CD4-positive, CD25-positive, alpha-beta regulatory T cell (primary cell): ENCODE measurements around the gene C6orf132. TPM values are rescaled to one million over a fixed set of nuclear protein-coding genes. Genes with fewer than 3 reads are reported as not detected.

ENCODE experiments used
- ATAC-seq, 2 donors: fragments of 150-1000 bp; cut with Tn5 transposase; one replicate each; pipeline ENCODE4 v1.10.0; 2021; ENCODE audit warnings: low read depth in 2 of 2, moderate number of reproducible peaks in 2 of 2, moderate library complexity in 1 of 2
- DNase-seq, 3 donors: peaks; one replicate each; pipeline versions ENCODE4 v3.0.0 to v3.0.0-alpha.2; 2012 to 2022; ENCODE audit warnings: mixed read lengths in 1 of 3
- H3K27ac ChIP-seq: one replicate; pipeline ENCODE4 v1.7.0; 2013; ENCODE audit warnings: mild to moderate bottlenecking, low read length; ENCODE audit not compliant: insufficient read depth, poor library complexity, severe bottlenecking
- H3K27me3 ChIP-seq: one replicate; pipeline ENCODE4 v1.7.0; 2013; ENCODE audit warnings: low read length; ENCODE audit not compliant: control insufficient read depth, insufficient read depth
- H3K36me3 ChIP-seq: one replicate; pipeline ENCODE4 v1.7.0; 2013; ENCODE audit warnings: mild to moderate bottlenecking, low read length, moderate library complexity; ENCODE audit not compliant: control insufficient read depth, insufficient read depth
- H3K4me1 ChIP-seq: 2 replicates; pipeline ENCODE4 v1.7.0; 2013; ENCODE audit warnings: mild to moderate bottlenecking, low read length; ENCODE audit not compliant: insufficient read depth, control insufficient read depth, poor library complexity, severe bottlenecking
- H3K4me3 ChIP-seq: one replicate; pipeline ENCODE4 v1.7.0; 2013; ENCODE audit warnings: low read depth, mild to moderate bottlenecking, low read length, moderate library complexity
- H3K9me3 ChIP-seq, 2 experiments: 1 replicate in 1 of 2; 2 replicates in 1 of 2; pipeline ENCODE4 v1.7.0; 2013; ENCODE audit warnings: low read length in 2 of 2, mild to moderate bottlenecking in 1 of 2, moderate library complexity in 1 of 2; ENCODE audit not compliant: control insufficient read depth in 2 of 2
- H3K27ac Mint-ChIP-seq, 3 donors: one replicate each; pipeline ENCODE4 v1.8.0; 2020 to 2022; ENCODE audit warnings: mild to moderate bottlenecking in 3 of 3, mixed read lengths in 3 of 3, moderate library complexity in 2 of 3
- H3K27me3 Mint-ChIP-seq: one replicate; pipeline ENCODE4 v1.8.0; 2022; ENCODE audit warnings: mild to moderate bottlenecking, mixed read lengths
- H3K36me3 Mint-ChIP-seq: one replicate; pipeline ENCODE4 v1.8.0; 2020; ENCODE audit warnings: mixed read lengths
- H3K4me1 Mint-ChIP-seq, 4 donors: one replicate each; pipeline ENCODE4 v1.8.0; 2020 to 2022; ENCODE audit warnings: mixed read lengths in 4 of 4, mild to moderate bottlenecking in 1 of 4
- H3K4me3 Mint-ChIP-seq, 4 donors: one replicate each; pipeline ENCODE4 v1.8.0; 2020 to 2022; ENCODE audit warnings: mild to moderate bottlenecking in 4 of 4, mixed read lengths in 4 of 4, moderate library complexity in 3 of 4
- H3K9me3 Mint-ChIP-seq, 7 donors: one replicate each; pipeline ENCODE4 v1.8.0; 2020 to 2022; ENCODE audit warnings: mixed read lengths in 7 of 7, mild to moderate bottlenecking in 3 of 7, moderate library complexity in 2 of 7
- polyA plus RNA-seq, 4 donors: library from polyadenylated mRNA; unstranded; fragments of 300-500 nt; fragmentation: Illumina TruSeq; gene quantifications; one replicate each; pipeline ENCODE4 v1.2.3, GENCODE V29; 2021
- total RNA-seq: library from RNA; stranded (reverse); gene quantifications from one replicate; pipeline ENCODE4 v1.2.3, GENCODE V29; 2022

The C6orf132 gene
- total and polyA plus RNA-seq, 5 donors from 2014 or later, result 0.05 TPM; not detected in 4

- no peak overlapping the region for H3K27ac Mint-ChIP-seq
- peaks cover 0 to 2% (median 0%) of the 10 kb centered on the region in 4 donors for H3K4me1 Mint-ChIP-seq
- H3K36me3 ChIP-seq, result no peaks in the 10 kb centered on the region
- no peak overlapping the region for H3K4me3 Mint-ChIP-seq
- H3K9me3 Mint-ChIP-seq, result no peaks in the 10 kb centered on the region
- H3K36me3 Mint-ChIP-seq, result no peaks in the 10 kb centered on the region
- H3K9me3 ChIP-seq, result no peaks in the 10 kb centered on the region
- no peak for ATAC-seq
- H3K27me3 Mint-ChIP-seq, result peaks cover 17% of the 10 kb centered on the region
- H3K27me3 ChIP-seq, result no peaks in the 10 kb centered on the region
- no peak for DNase-seq
- no peaks in the 10 kb centered on the region for H3K4me1 ChIP-seq
- H3K4me3 ChIP-seq, result no peak overlapping the region
- no peak overlapping the region for H3K27ac ChIP-seq
These were observed 7.8 kb upstream of the C6orf132 start for GRCh38 chr6:42150254-42150653.

DNA sequence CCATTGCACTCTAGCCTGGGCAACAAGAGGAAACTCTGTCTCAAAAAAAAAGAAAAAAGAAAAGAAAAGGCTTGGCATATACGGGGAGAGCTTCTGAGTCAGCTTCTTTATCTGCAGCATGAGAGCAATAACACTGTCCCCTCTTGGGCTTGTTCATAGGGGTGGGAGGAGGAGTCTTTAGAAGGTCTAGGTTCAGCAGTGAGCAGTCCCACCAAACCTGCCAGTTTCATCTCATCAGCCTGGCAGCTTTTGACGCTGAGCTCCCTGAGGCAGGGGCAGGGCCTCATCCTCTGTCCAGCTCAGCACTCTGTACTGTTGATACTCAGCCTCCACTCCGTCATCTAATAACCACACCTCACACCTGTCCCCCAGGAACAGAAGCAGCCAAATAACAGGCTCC, 5.6 kb upstream of the C6orf132 start:
- Histone ChIP-seq H3K4me1 (no peaks in the 10 kb centered on the region), H3K4me3 (no peak overlapping the region), H3K36me3 (no peaks in the 10 kb centered on the region), H3K27ac (no peak overlapping the region), H3K9me3 (no peaks in the 10 kb centered on the region), H3K27me3 (no peaks in the 10 kb centered on the region)
- H3K27ac Mint-ChIP-seq, result no peak overlapping the region
- H3K4me3 Mint-ChIP-seq, result no peak overlapping the region
- H3K9me3 Mint-ChIP-seq, result no peaks in the 10 kb centered on the region
- H3K36me3 Mint-ChIP-seq, result no peaks in the 10 kb centered on the region
- H3K27me3 Mint-ChIP-seq, result peaks cover 28% of the 10 kb centered on the region
- no peak for DNase-seq
- ATAC-seq, result no peak
- H3K4me1 Mint-ChIP-seq, result peaks cover 0 to 2% (median 0%) of the 10 kb centered on the region in 4 donors

GRCh38 chr6:42147138-42147562, 4.7 kb upstream of the C6orf132 start:
- H3K27ac Mint-ChIP-seq, result no peak overlapping the region
- H3K4me1 Mint-ChIP-seq, result peaks cover 0 to 4% (median 2%) of the 10 kb centered on the region in 4 donors
- Histone ChIP-seq H3K27ac (no peak overlapping the region), H3K36me3 (no peaks in the 10 kb centered on the region), H3K9me3 (no peaks in the 10 kb centered on the region), H3K4me1 (peaks cover 7% of the 10 kb centered on the region), H3K4me3 (no peak overlapping the region), H3K27me3 (peaks cover 3% of the 10 kb centered on the region)
- H3K9me3 Mint-ChIP-seq, result no peaks in the 10 kb centered on the region
- no peak for ATAC-seq
- H3K27me3 Mint-ChIP-seq, result peaks cover 34% of the 10 kb centered on the region
- no peak for DNase-seq
- no peaks in the 10 kb centered on the region for H3K36me3 Mint-ChIP-seq
- no peak overlapping the region for H3K4me3 Mint-ChIP-seq

GRCh38 chr6:42141603-42142117, 760 bp downstream of the C6orf132 start:
- H3K27me3 ChIP-seq, result peaks cover 8% of the 10 kb centered on the region
- H3K27ac Mint-ChIP-seq, result no peak overlapping the region
- H3K4me3 Mint-ChIP-seq, result no peak overlapping the region

GRCh38 chr6:42140756-42141602, 1.4 kb downstream of the C6orf132 start:
- H3K36me3 Mint-ChIP-seq, result no peaks in the 10 kb centered on the region
- no peak overlapping the region for H3K27ac Mint-ChIP-seq
- H3K36me3 ChIP-seq, result no peaks in the 10 kb centered on the region
- H3K4me1 Mint-ChIP-seq, result peaks cover 0 to 7% (median under 1%) of the 10 kb centered on the region in 4 donors
- peaks cover 10% of the 10 kb centered on the region for H3K4me1 ChIP-seq
- H3K4me3 Mint-ChIP-seq, result peak overlapping the region in 1 of 4 donors; percentile 41
- peaks cover 8% of the 10 kb centered on the region for H3K27me3 ChIP-seq
- no peaks in the 10 kb centered on the region for H3K9me3 ChIP-seq
- no peak for ATAC-seq
- peaks cover 0 to 2% (median 0%) of the 10 kb centered on the region in 7 donors for H3K9me3 Mint-ChIP-seq
- no peak for DNase-seq
- H3K27ac ChIP-seq, result no peak overlapping the region
- peaks cover 55% of the 10 kb centered on the region for H3K27me3 Mint-ChIP-seq
- no peak overlapping the region for H3K4me3 ChIP-seq

More at GRCh38 chr6:42141603-42142117, 760 bp downstream of the C6orf132 start:
- DNase-seq, result no peak
- Histone ChIP-seq H3K4me1 (peaks cover 10% of the 10 kb centered on the region), H3K4me3 (no peak overlapping the region), H3K36me3 (no peaks in the 10 kb centered on the region), H3K9me3 (no peaks in the 10 kb centered on the region), H3K27ac (no peak overlapping the region)
- H3K9me3 Mint-ChIP-seq, result peaks cover 0 to 2% (median 0%) of the 10 kb centered on the region in 7 donors
- no peak for ATAC-seq
- peaks cover 51% of the 10 kb centered on the region for H3K27me3 Mint-ChIP-seq
- H3K36me3 Mint-ChIP-seq, result no peaks in the 10 kb centered on the region
- H3K4me1 Mint-ChIP-seq, result peaks cover 0 to 6% (median under 1%) of the 10 kb centered on the region in 4 donors

GRCh38 chr6:42140032-42140431, 2.4 kb downstream of the C6orf132 start:
- Mint-ChIP-seq H3K4me3 (no peak overlapping the region), H3K27me3 (peaks cover 55% of the 10 kb centered on the region), H3K4me1 (peaks cover 0 to 7% (median under 1%) of the 10 kb centered on the region in 4 donors)

GRCh38 chr6:42138630-42139619, 3.5 kb downstream of the C6orf132 start:
- H3K9me3 Mint-ChIP-seq, result peaks cover 0 to 2% (median 0%) of the 10 kb centered on the region in 7 donors
- H3K27me3 Mint-ChIP-seq, result peaks cover 53% of the 10 kb centered on the region
- H3K4me1 Mint-ChIP-seq, result peaks cover 0 to 7% (median under 1%) of the 10 kb centered on the region in 4 donors

More at GRCh38 chr6:42140032-42140431, 2.4 kb downstream of the C6orf132 start:
- H3K9me3 ChIP-seq, result no peaks in the 10 kb centered on the region
- peaks cover 0 to 2% (median 0%) of the 10 kb centered on the region in 7 donors for H3K9me3 Mint-ChIP-seq
- peaks cover 10% of the 10 kb centered on the region for H3K4me1 ChIP-seq
- peaks cover 8% of the 10 kb centered on the region for H3K27me3 ChIP-seq
- no peak overlapping the region for H3K27ac ChIP-seq
- ATAC-seq (no peak), DNase-seq (no peak)
- H3K27ac Mint-ChIP-seq, result no peak overlapping the region
- H3K36me3 ChIP-seq, result no peaks in the 10 kb centered on the region
- no peak overlapping the region for H3K4me3 ChIP-seq
- H3K36me3 Mint-ChIP-seq, result no peaks in the 10 kb centered on the region

More at GRCh38 chr6:42138630-42139619, 3.5 kb downstream of the C6orf132 start:
- no peak overlapping the region for H3K4me3 Mint-ChIP-seq
- peaks cover 10% of the 10 kb centered on the region for H3K4me1 ChIP-seq
- H3K27me3 ChIP-seq, result peaks cover 8% of the 10 kb centered on the region
- no peaks in the 10 kb centered on the region for H3K36me3 Mint-ChIP-seq
- H3K27ac ChIP-seq, result no peak overlapping the region
- no peaks in the 10 kb centered on the region for H3K36me3 ChIP-seq
- ATAC-seq (no peak), DNase-seq (no peak)
- H3K4me3 ChIP-seq, result no peak overlapping the region
- no peaks in the 10 kb centered on the region for H3K9me3 ChIP-seq
- H3K27ac Mint-ChIP-seq, result no peak overlapping the region
